KOPT-K1 (cell line): ENCODE measurements around the gene ZNF260.
"Not testable (repeated sequence)": the region's sequence is repeated elsewhere in the genome, so short reads cannot be mapped to it uniquely, and the experiment has no call there.

Source experiments
- H3K27ac ChIP-seq: fragments of 200-600 bp; sonication (generic); 2 replicates; pipeline ENCODE4 v1.5.1; 2016; ENCODE audit warnings: antibody characterized with exemption, mild to moderate bottlenecking, low read depth, low read length; ENCODE audit not compliant: poor library complexity, severe bottlenecking
- H3K36me3 ChIP-seq: fragments of 200-600 bp; sonication (generic); 2 replicates; pipeline ENCODE4 v1.5.1; 2017; ENCODE audit warnings: antibody characterized with exemption, mild to moderate bottlenecking, low read length, moderate library complexity; ENCODE audit not compliant: insufficient read depth
- H3K9me3 ChIP-seq: fragments of 200-600 bp; sonication (generic); 2 replicates; pipeline ENCODE4 v1.5.1; 2017; ENCODE audit warnings: antibody characterized with exemption, low read length, mild to moderate bottlenecking; ENCODE audit not compliant: insufficient read depth, poor library complexity, severe bottlenecking

The ZNF260 gene

GRCh38 chr19:36514012-36514612 lies 14.0 kb downstream of the ZNF260 start:
- H3K9me3 ChIP-seq = peaks cover 100% of the 10 kb centered on the region
- peaks cover 76% of the 10 kb centered on the region for H3K36me3 ChIP-seq

DNA sequence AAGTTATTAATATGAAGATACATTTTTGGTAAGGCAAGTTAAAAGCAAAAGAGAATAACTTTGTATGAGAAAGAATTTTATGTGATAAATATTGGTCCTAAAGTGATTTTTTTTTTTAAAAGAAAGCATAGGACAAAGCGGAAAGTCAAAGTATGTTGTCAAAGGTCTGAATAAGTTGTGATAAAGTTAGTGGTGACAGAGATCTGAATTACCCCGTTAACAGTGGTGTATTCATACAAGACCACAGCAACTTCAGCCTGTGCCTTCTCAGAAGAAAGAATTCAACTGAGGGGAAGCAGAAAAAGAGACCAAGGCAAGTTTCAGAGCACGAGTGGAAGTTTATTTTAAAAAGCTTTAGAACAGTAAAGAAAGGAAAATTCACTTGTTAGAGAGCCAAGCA lies 19.7 kb downstream of the ZNF260 start:
- H3K9me3 ChIP-seq = peaks cover 98% of the 10 kb centered on the region

More at GRCh38 chr19:36514012-36514612, 14.0 kb downstream of the ZNF260 start:
- no peak overlapping the region for H3K27ac ChIP-seq

DNA sequence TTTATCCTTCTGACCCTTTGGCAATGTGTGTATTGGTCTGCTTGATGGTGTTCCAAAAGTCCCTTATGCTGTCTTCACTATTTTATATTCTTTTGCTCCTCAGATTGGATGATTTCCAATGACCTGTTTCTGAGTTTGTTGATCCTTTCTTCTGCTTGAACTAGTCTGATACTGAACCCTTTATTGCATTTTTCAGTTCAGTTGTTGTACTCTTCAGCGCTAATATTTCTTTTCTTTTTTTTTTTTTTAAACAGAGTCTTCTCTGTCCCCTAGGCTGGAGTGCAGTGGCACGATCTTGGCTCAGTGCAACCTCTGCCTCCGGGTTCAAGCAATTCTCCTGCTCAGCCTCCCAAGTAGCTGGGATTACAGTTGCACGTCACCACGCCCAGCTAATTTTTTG lies 26.1 kb downstream of the ZNF260 start:
- H3K9me3 ChIP-seq = peaks cover 82% of the 10 kb centered on the region
- no peaks in the 10 kb centered on the region for H3K36me3 ChIP-seq
- no peak overlapping the region for H3K27ac ChIP-seq

More for the DNA sequence above, 19.7 kb downstream of the ZNF260 start:
- Histone ChIP-seq H3K36me3 (peaks cover 18% of the 10 kb centered on the region), H3K27ac (no peak overlapping the region)

GRCh38 chr19:36497001-36497400 lies 31.1 kb downstream of the ZNF260 start:
- Histone ChIP-seq H3K36me3 (no peaks in the 10 kb centered on the region), H3K9me3 (peaks cover 64% of the 10 kb centered on the region), H3K27ac (no peak overlapping the region)

DNA sequence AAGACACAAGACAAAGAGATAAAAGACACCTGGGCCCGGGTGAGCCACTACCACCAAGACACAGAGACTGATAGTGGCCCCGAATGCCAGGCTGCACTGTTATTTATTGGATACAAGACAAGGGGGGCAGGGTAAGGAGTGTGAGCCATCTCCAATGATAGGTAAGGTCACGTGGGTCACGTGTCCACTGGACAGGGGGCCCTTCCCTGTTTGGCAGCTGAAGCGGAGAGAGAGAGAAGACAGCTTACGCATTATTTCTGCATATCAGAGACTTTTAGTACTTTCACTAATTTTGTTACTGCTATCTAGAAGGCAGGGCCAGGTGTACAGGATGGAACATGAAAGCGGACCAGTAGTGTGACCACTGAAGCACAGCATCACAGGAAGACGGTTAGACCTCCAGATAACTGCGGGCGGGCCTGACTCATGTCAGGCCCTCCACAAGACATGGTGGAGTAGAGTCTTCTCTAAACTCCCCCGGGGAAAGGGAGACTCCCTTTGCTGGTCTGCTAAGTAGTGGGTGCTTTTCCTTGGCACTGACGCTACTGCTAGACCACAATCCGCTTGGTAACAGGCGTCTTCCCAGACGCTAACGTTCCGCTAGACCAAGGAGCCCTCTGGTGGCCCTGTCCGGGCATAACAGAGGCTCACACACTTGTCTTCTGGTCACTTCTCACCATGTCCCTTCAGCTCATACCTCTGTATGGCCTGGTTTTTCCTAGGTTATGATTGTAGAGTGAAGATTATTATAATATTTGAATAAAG lies 35.2 kb downstream of the ZNF260 start:
- not testable (repeated sequence) for H3K36me3 ChIP-seq, H3K27ac ChIP-seq
- peaks cover 40% of the 10 kb centered on the region for H3K9me3 ChIP-seq

DNA sequence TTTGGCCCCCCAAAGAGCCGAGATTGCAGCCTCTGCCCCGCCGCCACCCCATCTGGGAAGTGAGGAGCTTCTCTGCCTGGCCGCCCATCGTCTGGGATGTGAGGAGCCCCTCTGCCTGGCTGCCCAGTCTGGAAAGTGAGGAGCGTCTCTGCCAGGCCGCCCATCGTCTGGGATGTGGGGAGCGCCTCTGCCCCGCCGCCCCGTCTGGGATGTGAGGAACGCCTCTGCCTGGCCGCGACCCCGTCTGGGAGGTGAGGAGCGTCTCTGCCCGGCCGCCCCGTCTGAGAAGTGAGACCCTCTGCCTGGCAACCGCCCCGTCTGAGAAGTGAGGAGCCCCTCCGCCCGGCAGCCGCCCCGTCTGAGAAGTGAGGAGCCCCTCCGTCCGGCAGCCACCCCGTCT lies 37.2 kb downstream of the ZNF260 start:
- H3K27ac ChIP-seq = peak overlapping the region; percentile 85
- not testable (repeated sequence) for H3K36me3 ChIP-seq

DNA sequence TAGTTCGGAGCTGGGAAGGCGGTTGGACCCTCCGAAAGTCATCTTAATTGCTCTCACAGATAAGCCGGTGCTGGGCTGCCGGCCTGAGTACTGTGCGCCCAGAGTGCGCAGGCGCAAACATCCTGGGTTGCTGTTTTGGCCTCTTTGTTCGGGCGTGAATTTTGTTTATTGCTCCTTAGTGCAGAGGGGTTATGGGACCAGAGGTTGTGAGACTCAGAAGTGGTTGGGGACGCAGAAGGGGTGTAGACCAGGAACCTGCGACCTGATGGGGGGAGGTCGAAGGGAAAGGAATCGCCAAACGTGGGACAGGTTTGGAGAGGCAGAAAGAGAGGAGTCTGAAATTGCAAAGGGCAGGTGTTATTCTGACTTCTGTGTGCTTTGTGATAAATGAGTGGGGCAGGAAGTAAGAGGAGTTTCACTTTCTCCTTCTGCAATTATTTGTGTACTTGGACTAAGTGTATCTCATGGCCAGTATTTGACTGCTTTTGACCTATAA lies 38.1 kb downstream of the ZNF260 start:
- H3K36me3 ChIP-seq = peaks cover 11% of the 10 kb centered on the region
- H3K27ac ChIP-seq = peak overlapping the region; percentile 85
- peaks cover 19% of the 10 kb centered on the region for H3K9me3 ChIP-seq

More for the DNA sequence above, 37.2 kb downstream of the ZNF260 start:
- H3K9me3 ChIP-seq = peaks cover 19% of the 10 kb centered on the region

- Histone ChIP-seq H3K9me3 (peaks cover 23% of the 10 kb centered on the region), H3K36me3 (peaks cover 11% of the 10 kb centered on the region), H3K27ac (peak within 1 kb of the TSS; percentile 85)
These were observed 38.8 kb downstream of the ZNF260 start, which contains the start of gene ZNF566 for GRCh38 chr19:36489118-36489919. Gene ZNF566, minus strand, starts transcription at chr19:36489561. Its CDS starts 13,004 bp downstream, at chr19:36476557.

GRCh38 chr19:36488846-36489117 lies 39.3 kb downstream of the ZNF260 start:
- peaks cover 11% of the 10 kb centered on the region for H3K36me3 ChIP-seq
- H3K9me3 ChIP-seq = peaks cover 24% of the 10 kb centered on the region
- H3K27ac ChIP-seq = peak overlapping the region; percentile 85

GRCh38 chr19:36488118-36488845 lies 39.8 kb downstream of the ZNF260 start:
- Histone ChIP-seq H3K36me3 (peaks cover 11% of the 10 kb centered on the region), H3K27ac (peak overlapping the region; percentile 85), H3K9me3 (peaks cover 26% of the 10 kb centered on the region)

DNA sequence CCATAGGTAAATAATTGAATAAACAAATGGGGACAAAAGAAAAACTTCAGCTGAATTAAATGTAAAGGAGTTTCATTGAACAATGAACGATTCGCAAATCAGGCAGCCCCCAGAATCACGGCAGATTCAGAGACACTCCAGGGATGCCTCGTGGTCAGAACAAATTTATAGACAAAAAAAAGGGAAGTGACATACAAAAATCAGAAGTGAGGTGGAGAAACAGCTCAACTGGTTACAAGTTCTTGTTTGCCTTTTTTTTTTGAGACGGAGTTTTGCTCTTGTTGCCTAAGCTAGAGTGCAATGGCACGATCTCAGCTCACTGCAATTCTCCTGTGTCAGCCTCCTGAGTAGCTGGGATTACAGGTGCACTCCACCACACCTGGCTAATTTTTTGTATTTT lies 44.4 kb downstream of the ZNF260 start:
- Histone ChIP-seq H3K36me3 (peaks cover 27% of the 10 kb centered on the region), H3K27ac (no peak overlapping the region), H3K9me3 (peaks cover 40% of the 10 kb centered on the region)

DNA sequence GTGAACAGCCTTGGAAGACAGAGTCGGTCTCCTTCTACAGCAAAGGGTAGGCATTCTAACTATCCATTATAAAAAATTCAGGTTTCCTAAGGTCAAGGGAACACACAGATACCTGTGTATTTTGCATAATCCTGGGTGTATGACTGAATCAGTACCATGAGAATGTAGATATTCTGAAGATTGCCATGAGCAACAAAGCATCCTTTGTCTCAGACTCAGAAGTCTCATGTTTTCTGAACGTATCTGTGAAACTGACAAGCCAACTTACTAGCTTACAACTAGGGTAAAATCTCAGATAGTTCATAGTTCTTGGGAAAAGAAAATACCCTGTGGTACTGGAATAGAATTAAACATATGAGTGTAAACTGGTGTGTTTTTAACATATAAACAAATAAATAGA lies 45.2 kb downstream of the ZNF260 start:
- H3K36me3 ChIP-seq = peaks cover 34% of the 10 kb centered on the region
- peaks cover 46% of the 10 kb centered on the region for H3K9me3 ChIP-seq
- H3K27ac ChIP-seq = no peak overlapping the region
